K562 (cell line): ENCODE results near the gene ASPHD1. TPM values are rescaled to one million over a fixed set of nuclear protein-coding genes. Genes with fewer than 3 reads are reported as not detected.
A peak's percentile ranks its signal among the peaks of the same experiment; 100 is the strongest.
"Not testable (repeated sequence)": the region's sequence is repeated elsewhere in the genome, so short reads cannot be mapped to it uniquely, and the experiment has no call there.

Experiments used
- ATAC-seq: fragments of 200-7000 bp; cut with Tn5 transposase; 3 replicates; pipeline ENCODE4 v1.9.1; 2020; ENCODE audit warnings: moderate library complexity
- BruUV-seq: library from RNA; stranded (reverse); fragments of 400-500 nt; replicated peaks from 2 replicates; lab custom pipeline; 2021; lab: Mats Ljungman, UMichigan
- CTCF ChIA-PET: fragments of 300-600 bp; formaldehyde crosslinking; extraction: SDS; loops from one replicate; lab custom pipeline; 2021; ENCODE audit warnings: low intra/inter-chr PET ratio; lab: Yijun Ruan, JAX
- POLR2A ChIA-PET: fragments of 300-600, 350-650 bp; sonication (Branson Sonifier 250); formaldehyde crosslinking; extraction: SDS; loops from one replicate; lab custom pipeline; 2021; ENCODE audit warnings: antibody characterized with exemption, inconsistent platforms; lab: Yijun Ruan, JAX
- DNase-seq, 4 experiments: peaks; one replicate each; pipeline versions ENCODE4 v3.0.0 to v3.0.0-alpha.2; 2011 to 2018; ENCODE audit warnings: low spot score in 3 of 4, mixed read lengths in 3 of 4; ENCODE audit errors: extremely low read depth in 1 of 4
- FAIRE-seq: peaks from 2 replicates; lab custom pipeline; 2011; peaks lifted over from hg19 to GRCh38; lab: Jason Lieb, UNC
- H2AFZ ChIP-seq: 2 replicates; pipeline ENCODE4 v1.6.0; 2011; ENCODE audit warnings: low read depth, low read length, control low read depth, inconsistent platforms
- H3K27ac ChIP-seq: fragments of 200-600 bp; 3 replicates; pipeline ENCODE4 v1.8.0; 2011; ENCODE audit warnings: low read depth, mild to moderate bottlenecking, control low read depth, inconsistent platforms, low read length, moderate library complexity, mixed read lengths; ENCODE audit errors: extremely low read depth
- H3K27me3 ChIP-seq, 2 experiments: fragments of 300-600 bp in 1 of 2; 2 replicates in 1 of 2; 3 replicates in 1 of 2; pipeline versions ENCODE4 v1.6.0 to v1.8.0; 2011; ENCODE audit warnings: inconsistent platforms in 2 of 2, low read length in 2 of 2, mild to moderate bottlenecking in 1 of 2, mixed read lengths in 1 of 2, moderate library complexity in 1 of 2; ENCODE audit not compliant: control insufficient read depth in 2 of 2, insufficient read depth in 2 of 2
- H3K36me3 ChIP-seq: fragments of 300-600 bp; 3 replicates; pipeline ENCODE4 v1.8.0; 2011; ENCODE audit warnings: mild to moderate bottlenecking, low read length, inconsistent platforms; ENCODE audit not compliant: control insufficient read depth, insufficient read depth
- H3K4me1 ChIP-seq, 2 experiments: fragments of 200-600 bp in 1 of 2; replicated peaks in 1 of 2; 2 replicates in 1 of 2; 3 replicates in 1 of 2; pipeline versions ENCODE4 v1.5.1 to v1.8.0; 2011; ENCODE audit warnings: inconsistent platforms in 2 of 2, low read length in 2 of 2, mild to moderate bottlenecking in 1 of 2, mixed read lengths in 1 of 2, moderate library complexity in 1 of 2; ENCODE audit not compliant: control insufficient read depth in 2 of 2, insufficient read depth in 2 of 2
- H3K4me2 ChIP-seq: 2 replicates; pipeline ENCODE4 v1.6.1; 2011; ENCODE audit warnings: low read length, control low read depth, inconsistent platforms, mixed read lengths; ENCODE audit not compliant: insufficient read depth
- H3K4me3 ChIP-seq: fragments of 200-600 bp; sonication (generic), shearing (Covaris generic); 2 replicates; pipeline ENCODE4 v1.5.1; 2016; ENCODE audit warnings: control low read depth, inconsistent platforms
- H3K79me2 ChIP-seq: fragments of 200-600 bp; 3 replicates; pipeline ENCODE4 v1.8.0; 2011; ENCODE audit warnings: low read length, inconsistent platforms; ENCODE audit not compliant: control insufficient read depth, insufficient read depth
- H3K9ac ChIP-seq, 2 experiments: 2 replicates each; pipeline versions ENCODE4 v1.6.0 to v1.6.1; 2011; ENCODE audit warnings: low read depth in 2 of 2, low read length in 2 of 2, control low read depth in 1 of 2, inconsistent platforms in 1 of 2, mild to moderate bottlenecking in 1 of 2, mixed read lengths in 1 of 2; ENCODE audit not compliant: insufficient read depth in 1 of 2
- H3K9me1 ChIP-seq: one replicate; pipeline ENCODE4 v1.6.0; 2011; ENCODE audit warnings: inconsistent platforms, mild to moderate bottlenecking, low read length, moderate library complexity; ENCODE audit not compliant: control insufficient read depth, insufficient read depth
- H3K9me3 ChIP-seq: replicated peaks from 2 replicates; pipeline ENCODE4 v1.5.1; 2011; ENCODE audit warnings: low read depth, low read length, inconsistent platforms; ENCODE audit not compliant: control insufficient read depth, insufficient read depth
- H4K20me1 ChIP-seq: replicated peaks from 2 replicates; pipeline ENCODE4 v1.6.1; 2011; ENCODE audit warnings: low read length, inconsistent platforms, mixed read lengths; ENCODE audit not compliant: control insufficient read depth, insufficient read depth
- ATF3 ChIP-seq, 2 experiments: fragments of 450-650 bp in 1 of 2; sonication (generic) in 1 of 2; formaldehyde crosslinking in 1 of 2; IDR thresholded peaks in 1 of 2; conservative IDR thresholded peaks in 1 of 2; 2 replicates each; pipeline versions ENCODE4 v1.6.1 to v1.8.1; 2016 to 2023; ENCODE audit warnings: mild to moderate bottlenecking in 2 of 2, moderate library complexity in 2 of 2, inconsistent platforms in 1 of 2, missing genetic modification reagents in 1 of 2
- ZFP36 ChIP-seq: fragments of 150-350 bp; IDR thresholded peaks from 2 replicates; pipeline ENCODE4 v1.6.1; 2018; ENCODE audit warnings: low read length, low read depth; ENCODE audit not compliant: partially characterized antibody
- ZNF77 ChIP-seq: fragments of 250-450 bp; sonication (Bioruptor Pico); IDR thresholded peaks from 2 replicates; pipeline ENCODE4 v1.5.0; 2020
- WGBS: fragments of 100-300 bp; shearing (Covaris generic); methylation state at CpG from one replicate; pipeline ENCODE4 v1.1.6; 2016; ENCODE audit warnings: low coverage, mixed read lengths; ENCODE audit not compliant: insufficient coverage; ENCODE audit errors: missing lambda C conversion rate; 5-methylcytosine and 5-hydroxymethylcytosine counted together
- in situ Hi-C: fragments of 300-500 bp; cut with MboI; formaldehyde crosslinking; loops from 4 replicates; pipeline ENCODE4 v1.15.0; 2018; ENCODE audit warnings: inconsistent platforms, mixed read lengths
- intact Hi-C: fragments of 100-400 bp; cut with micrococcal nuclease; formaldehyde crosslinking; loops from 2 replicates; pipeline ENCODE4 v1.14.2; 2022
- polyA plus RNA-seq, 8 experiments: library from polyadenylated mRNA; depleted of rRNA in 4 of 8; stranded (reverse) in 5 of 8; unstranded in 3 of 8; fragments of >200 nt; fragmentation: Nextera tagmentation in 2 of 8; fragmentation: Illumina TruSeq in 1 of 8; extraction: Ambion mirVana in 2 of 8; extraction: Trizol in 1 of 8; gene quantifications; 2 replicates each; pipeline versions ENCODE4 v1.2.1 to v1.2.3, GENCODE V29; 2011 to 2014; ENCODE audit warnings: inconsistent platforms in 1 of 8, missing spikeins in 1 of 8
- total RNA-seq, 7 experiments: library from RNA; depleted of rRNA in 6 of 7; stranded (reverse); fragments of >200 nt in 6 of 7; fragmentation: Illumina TruSeq in 2 of 7; extraction: Trizol in 2 of 7; gene quantifications; 2 replicates each; pipeline versions ENCODE4 v1.2.1 to v1.2.3, GENCODE V29; 2011 to 2021; ENCODE audit warnings: low replicate concordance in 1 of 7

The ASPHD1 gene
- total and polyA plus RNA-seq, 9 of the 15 experiments (the other 6 are each of a cell fraction or from before 2014, with no cell fraction given), result 0.03 to 0.70 (median 0.24) TPM; not detected in 5

DNA sequence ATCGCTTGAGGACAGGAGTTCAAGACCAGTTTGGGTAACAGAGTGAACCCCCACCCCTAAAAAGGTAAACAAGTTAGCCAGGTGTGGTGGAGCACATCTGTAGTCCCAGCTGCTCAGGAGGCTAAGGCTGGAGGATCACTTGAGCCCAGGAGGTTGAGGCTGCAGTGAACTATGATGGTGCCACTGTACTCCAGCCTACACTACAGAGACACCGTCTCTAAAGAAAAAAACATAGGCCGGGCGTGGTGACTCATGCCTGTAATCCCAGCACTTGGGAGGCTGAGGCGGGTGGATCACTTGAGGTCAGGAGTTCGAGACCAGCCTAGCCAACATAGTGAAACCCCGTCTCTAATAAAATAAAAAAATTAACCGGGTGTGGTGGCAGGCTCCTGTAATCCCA is 31.2 kb upstream of the ASPHD1 start:
- POLR2A ChIA-PET; H3K27ac ChIP-seq; H3K9me1 ChIP-seq; H3K79me2 ChIP-seq; H3K36me3 ChIP-seq; DNase-seq; H2AFZ ChIP-seq; H4K20me1 ChIP-seq; H3K27me3 ChIP-seq; H3K9me3 ChIP-seq; H3K9ac ChIP-seq; CTCF ChIA-PET; BruUV-seq; intact Hi-C loops; H3K4me2 ChIP-seq; ATAC-seq; in situ Hi-C loops; H3K4me3 ChIP-seq; FAIRE-seq; TF ChIP-seq ATF3 (CRISPR knock-in tag; conservative IDR thresholded peaks at IDR 0.05): not testable (repeated sequence)
- TF ChIP-seq ATF3 (IDR thresholded peaks at IDR 0.05), result peak; percentile 21; the same call in 1 of the 2 replicates
- peaks cover 0 to 18% of the 10 kb centered on the region in 2 experiments; a peak in 3 of 5 replicates for H3K4me1 ChIP-seq
- WGBS, result 22% methylated on average over 8 of the region's 8 CpGs

- intact Hi-C loops (no loop called here), in situ Hi-C loops (no loop called here)
- ATAC-seq (no peak), DNase-seq (no peak), FAIRE-seq (no peak)
- H3K27me3 ChIP-seq, result no peaks in the 10 kb centered on the region; a peak in 1 of 5 replicates
- H3K4me3 ChIP-seq, result no peak overlapping the region
- no peaks in the 10 kb centered on the region for H3K9me1 ChIP-seq
- 70% methylated on average over 15 of the region's 16 CpGs for WGBS
- H3K4me1 ChIP-seq, result peaks cover 8 to 26% of the 10 kb centered on the region in 2 experiments; a peak in 4 of 5 replicates
- H3K4me2 ChIP-seq, result no peak overlapping the region
- H3K79me2 ChIP-seq, result no peaks in the 10 kb centered on the region
- H3K9me3 ChIP-seq, result no peaks in the 10 kb centered on the region
- no TSS peak for BruUV-seq
- POLR2A ChIA-PET, result interaction anchor here (0.6 to 2.0 kb wide), 4 partner anchors 9 to 610 kb away, joined by 3 to 6 read pairs (median 4); partner anchors contain the start of gene CDIPT
- no peak overlapping the region for H2AFZ ChIP-seq
- H3K9ac ChIP-seq, result peak overlapping the region in 1 of 2 experiments; percentile 61; a peak in 2 of 4 replicates
- CTCF ChIA-PET, result no interaction called here
- H3K36me3 ChIP-seq, result no peaks in the 10 kb centered on the region
- no peak overlapping the region for H3K27ac ChIP-seq
- H4K20me1 ChIP-seq, result no peaks in the 10 kb centered on the region
- TF ChIP-seq ZNF77 (CRISPR knock-in tag) (no peak), ZFP36 (peak; percentile 77)
Measured at GRCh38 chr16:29871822-29872546, 28.3 kb upstream of the ASPHD1 start.
